CD4-positive, alpha-beta T cell treated with Interleukin-21 for 1 hour (primary cell): ENCODE measurements around the gene OPRL1.

Experiments used
- DNase-seq: peaks from one replicate; pipeline ENCODE4 v3.0.0-alpha.2; 2020

OPRL1 gene

DNA sequence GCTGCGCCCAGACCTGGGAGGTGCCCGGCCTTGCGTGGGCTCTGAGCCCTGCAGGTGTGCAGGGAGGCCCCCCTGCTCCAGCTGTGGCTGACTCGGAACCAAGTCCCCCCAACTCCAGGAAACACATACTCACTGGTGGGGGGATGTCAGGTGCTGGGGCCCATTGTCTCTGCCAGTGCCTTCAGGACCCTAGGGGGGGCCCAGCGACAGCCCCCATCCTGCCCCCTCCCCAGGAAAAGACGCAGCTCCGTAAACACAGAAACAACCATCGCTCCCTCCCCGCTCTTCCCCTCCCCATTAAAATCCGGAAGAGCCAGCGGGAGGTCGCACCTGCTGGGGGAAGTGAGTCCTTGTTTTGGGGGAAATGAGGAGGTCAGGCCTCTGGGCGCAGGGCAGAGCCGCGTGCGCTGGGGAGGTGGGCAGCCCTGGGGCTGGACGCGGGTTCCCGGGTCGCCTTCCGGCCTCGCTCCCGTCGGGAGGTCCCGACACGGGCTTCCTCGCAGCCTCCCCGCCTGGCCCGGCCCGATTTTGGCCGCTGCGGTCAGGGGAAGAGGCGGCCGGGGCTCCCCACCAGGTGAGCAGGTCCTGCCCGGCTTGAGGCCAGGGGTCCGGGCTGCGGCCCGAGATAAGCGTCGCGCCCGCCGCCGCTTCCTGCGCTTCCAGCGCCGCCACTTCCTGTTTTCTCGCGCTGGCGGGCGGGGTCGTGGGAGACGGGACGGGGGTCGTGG lies 37.7 kb upstream of the OPRL1 start:
- no peak for DNase-seq

DNA sequence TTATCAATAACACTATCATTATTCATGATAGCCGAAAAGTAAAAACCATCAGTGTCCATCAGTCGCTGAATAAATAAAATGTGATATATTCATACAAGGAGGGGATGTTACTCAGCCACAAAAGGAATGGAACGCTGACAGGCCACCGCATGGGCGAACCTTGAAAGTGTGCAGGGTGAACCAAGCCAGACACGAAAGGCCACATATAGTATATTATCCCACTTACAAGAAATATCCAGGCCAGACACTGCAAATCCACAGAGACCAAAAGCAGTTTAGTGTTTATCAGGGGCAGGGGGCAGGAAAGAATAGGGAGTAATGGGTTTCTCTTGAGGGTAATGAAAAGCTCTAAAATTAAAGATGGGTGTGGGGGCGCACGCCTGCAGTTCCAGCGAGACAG lies 36.1 kb upstream of the OPRL1 start:
- no peak for DNase-seq

DNA sequence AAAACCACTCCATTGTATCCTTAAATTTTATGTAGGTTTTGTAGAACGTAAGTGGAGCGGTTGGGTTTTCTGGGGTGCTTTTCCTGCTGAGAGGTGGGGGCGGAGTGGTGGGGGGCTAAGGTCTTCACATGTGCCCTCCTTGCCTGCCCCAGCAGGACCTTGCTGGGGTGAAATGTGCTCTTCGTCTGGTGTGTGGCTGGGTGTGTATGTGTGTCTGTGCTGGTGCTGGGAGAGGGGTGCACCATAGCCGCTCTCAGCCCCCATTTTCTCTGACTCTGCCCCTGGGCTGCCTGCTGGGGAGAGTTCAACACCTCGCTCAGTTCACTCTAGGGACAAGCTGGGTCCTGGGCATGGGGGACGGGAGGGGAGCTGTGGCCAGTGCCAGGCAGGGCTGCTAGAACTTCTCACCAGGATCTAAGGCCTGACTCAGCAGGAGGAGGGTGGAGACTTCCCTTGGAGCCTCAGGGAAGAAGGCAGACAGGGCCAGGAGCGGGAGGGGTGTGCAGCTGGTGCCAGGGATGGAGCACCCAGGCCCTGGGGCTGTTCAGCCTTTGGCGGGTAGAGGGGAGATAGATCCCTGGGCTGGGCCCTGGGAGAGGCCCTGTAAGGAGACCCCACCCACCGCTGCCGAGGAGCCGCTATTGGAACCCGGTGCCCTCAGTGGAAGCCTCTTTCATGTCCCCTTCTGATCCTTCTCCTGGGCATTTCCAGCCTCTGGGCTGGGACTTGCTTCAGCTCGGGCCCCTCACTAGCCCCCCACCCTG lies 35.2 kb upstream of the OPRL1 start:
- DNase-seq = no peak

DNA sequence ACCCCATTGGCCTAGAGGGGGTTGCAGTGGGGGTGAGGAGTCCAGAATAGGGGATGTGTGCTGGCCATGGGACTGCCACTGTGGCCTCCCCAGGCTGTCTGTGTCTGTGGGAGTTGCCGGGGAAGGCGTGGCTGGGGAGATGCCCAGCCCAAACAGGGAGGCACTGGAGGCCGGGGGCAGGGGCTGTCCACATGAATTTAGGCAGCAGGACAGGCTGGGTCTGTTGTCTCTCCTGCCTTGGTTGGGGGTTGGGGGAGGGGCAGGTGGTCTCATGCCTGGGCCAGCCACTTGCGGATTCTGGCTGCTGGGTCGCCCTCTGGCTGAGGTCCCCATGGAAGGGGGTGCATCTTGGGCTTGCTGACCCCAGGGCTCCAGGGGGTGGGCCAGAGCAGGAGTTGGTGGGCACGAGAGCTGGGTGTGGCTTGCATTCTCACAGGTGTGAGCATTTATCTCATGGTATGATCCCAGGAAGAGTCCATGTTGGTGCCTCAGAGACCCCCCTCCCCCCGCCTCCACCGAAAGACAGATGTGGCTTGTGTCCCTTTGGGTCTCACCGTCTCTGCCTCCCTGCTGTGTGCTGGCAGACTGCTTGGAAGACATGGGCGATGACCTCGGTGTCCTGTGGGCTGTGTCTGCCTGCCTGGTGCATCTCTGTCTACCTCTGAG lies 34.4 kb upstream of the OPRL1 start:
- no peak for DNase-seq

DNA sequence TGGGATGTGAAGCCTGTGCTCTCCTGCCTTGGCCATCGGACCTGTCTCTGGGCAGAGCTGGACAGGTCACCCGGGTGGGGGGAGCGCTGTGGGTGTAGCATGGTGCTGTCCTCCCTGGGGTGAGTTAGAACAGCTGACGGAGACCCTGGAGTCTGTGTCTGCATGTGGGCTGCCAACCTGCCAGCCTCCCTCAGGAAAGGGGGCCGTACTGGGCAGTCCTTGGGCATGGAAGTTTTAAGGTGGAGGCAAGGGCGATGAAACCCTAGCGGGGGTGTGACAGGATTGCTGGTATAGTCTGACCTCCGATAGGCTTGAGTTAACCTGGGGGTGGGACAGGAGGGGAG lies 32.9 kb upstream of the OPRL1 start:
- DNase-seq = no peak

DNA sequence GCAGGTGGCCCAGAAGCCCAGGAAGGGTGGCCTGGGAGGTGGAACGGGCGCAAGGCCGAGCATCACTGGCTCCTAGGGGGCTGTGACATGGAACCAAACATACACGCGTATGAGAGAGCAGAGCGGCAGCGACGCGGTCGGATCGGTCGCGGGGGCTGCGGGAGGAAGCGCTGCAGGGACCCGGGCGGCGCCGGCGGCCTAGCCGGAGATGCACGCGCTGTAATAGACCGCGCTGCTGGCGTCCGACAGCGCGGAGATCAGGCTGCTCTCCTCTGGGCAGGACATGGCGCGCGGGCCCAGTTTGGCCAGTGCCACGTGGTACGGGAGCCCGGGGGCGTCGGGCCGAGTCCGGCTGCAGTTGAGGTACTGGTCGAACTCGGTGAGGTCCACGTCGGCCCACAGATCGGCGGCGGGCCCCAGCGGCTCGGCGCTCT lies 31.9 kb upstream of the OPRL1 start:
- no peak for DNase-seq

- DNase-seq = no peak
Measured at GRCh38 chr20:64048402-64049044, 31.4 kb upstream of the OPRL1 start.

- peak; percentile 37 for DNase-seq
Measured at GRCh38 chr20:64049060-64049877, 30.6 kb upstream of the OPRL1 start, which contains the start of gene SOX18. Gene SOX18 (minus strand): TSS chr20:64049639. CDS start chr20:64049516, 123 bp downstream.

- no peak for DNase-seq
Measured at GRCh38 chr20:64049878-64050260, 30.0 kb upstream of the OPRL1 start.

GRCh38 chr20:64050261-64051032 lies 29.4 kb upstream of the OPRL1 start:
- no peak for DNase-seq

DNA sequence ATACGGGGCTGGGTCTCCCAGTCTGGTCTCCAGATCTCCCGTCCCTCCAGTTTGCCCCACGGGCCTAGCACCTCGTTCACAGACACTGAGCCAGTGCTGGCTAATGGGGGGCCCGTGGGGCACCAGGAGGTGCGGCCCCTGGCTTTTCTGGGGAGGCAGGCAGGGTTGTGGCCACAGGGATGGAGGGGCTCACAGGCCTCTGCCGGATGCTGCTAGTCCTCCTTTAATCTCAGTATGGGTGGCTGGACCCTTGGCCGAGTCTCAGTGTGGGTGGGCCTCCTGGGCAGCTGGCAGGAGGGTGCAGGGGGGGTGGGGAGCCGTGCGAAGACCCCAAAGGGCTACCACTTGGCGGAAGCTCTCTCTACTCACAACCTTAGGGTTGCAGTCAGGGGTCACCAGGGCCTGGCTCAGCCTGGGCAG lies 28.8 kb upstream of the OPRL1 start:
- DNase-seq = no peak

DNA sequence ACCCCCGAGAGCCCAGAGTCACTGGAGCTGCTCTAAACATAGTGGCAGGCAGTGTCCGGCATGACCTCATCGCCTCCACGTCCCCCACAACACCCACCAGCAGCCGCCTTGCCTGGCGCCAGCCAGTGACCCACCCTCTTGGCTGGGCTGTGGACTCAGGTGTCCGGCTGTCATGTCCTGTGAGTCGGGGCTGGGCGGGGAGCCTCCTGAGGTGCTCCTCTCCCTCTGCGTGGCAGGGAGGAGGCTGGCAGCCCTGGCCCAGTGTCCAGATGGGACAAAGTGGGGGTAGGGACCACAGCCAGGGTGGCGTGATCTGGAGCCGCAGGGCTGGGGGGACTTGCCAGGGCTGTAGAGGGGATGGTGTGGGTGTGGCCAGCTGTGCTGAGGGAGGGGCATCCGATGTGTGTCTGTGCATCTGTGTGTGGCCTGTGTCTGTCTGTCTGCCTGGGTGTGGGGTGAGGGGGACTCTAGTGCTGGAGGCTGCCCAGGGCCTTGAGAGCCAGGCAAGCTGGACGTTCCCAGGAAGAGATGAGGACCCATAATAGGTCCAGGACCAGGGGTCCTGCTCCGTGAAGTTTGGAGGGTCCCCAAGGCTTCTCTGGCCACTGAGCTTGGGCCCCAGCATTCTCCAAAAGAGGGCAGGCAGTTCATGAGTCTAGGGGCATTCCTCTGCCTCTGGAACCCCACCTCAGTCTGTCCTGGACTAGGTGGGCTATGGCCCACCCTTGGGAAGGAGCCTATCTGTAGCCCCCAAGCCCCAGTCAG lies 28.1 kb upstream of the OPRL1 start:
- DNase-seq = no peak

DNA sequence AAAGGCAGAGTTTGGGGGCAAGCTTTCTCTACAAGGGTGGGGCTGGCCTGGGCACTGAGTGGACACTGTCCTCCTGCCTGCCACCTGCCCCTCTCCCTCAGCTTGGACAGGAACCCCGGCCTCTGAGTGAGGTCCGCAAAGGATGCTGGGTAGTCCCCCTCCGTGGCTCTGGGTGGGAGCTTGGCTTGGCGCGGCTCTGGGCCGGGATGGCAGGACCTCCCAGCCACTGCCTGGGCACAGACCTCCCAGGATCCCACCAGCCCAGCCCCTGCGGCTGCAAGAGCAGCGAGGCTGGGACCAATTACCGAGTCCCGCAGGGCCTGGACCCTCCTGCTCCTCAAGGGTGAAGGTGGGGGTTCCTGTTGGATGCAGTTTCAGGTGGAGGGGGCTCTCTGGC lies 27.6 kb upstream of the OPRL1 start:
- DNase-seq = no peak

- DNase-seq = no peak
Measured at GRCh38 chr20:64052987-64053840, 26.7 kb upstream of the OPRL1 start.

GRCh38 chr20:64053841-64054661 lies 25.8 kb upstream of the OPRL1 start:
- no peak for DNase-seq

GRCh38 chr20:64055396-64055892 lies 24.4 kb upstream of the OPRL1 start:
- DNase-seq = no peak

GRCh38 chr20:64055893-64056638 lies 23.8 kb upstream of the OPRL1 start:
- no peak for DNase-seq

- no peak for DNase-seq
Measured at GRCh38 chr20:64056639-64056888, 23.3 kb upstream of the OPRL1 start.
